ENCODE results near the gene SLC39A11. TPM values are rescaled to one million over a fixed set of nuclear protein-coding genes. Genes with fewer than 3 reads are reported as not detected.
"Not testable (repeated sequence)": the region's sequence is repeated elsewhere in the genome, so short reads cannot be mapped to it uniquely, and the experiment has no call there.

Gene SLC39A11
- total and polyA plus RNA-seq, 2 donors, result 9.4 to 23.8 TPM

GRCh38 chr17:72937254-72937653 is 155.2 kb downstream of the SLC39A11 start:
- not testable (repeated sequence) for H3K27ac ChIP-seq (ENCODE audit: low read depth); H3K36me3 ChIP-seq (ENCODE audit: insufficient read depth); H3K4me3 ChIP-seq (ENCODE audit: low read depth, low read length); H3K4me1 ChIP-seq (ENCODE audit: insufficient read depth); DNase-seq (ENCODE audit: extremely low spot score)
- WGBS, result 84% methylated on average over 8 of the region's 8 CpGs

GRCh38 chr17:72935984-72936383 is 156.5 kb downstream of the SLC39A11 start:
- 88% methylated on average over 8 of the region's 8 CpGs for WGBS
- no peaks in the 10 kb centered on the region for H3K4me1 ChIP-seq (ENCODE audit: insufficient read depth)
- no peak overlapping the region for H3K27ac ChIP-seq (ENCODE audit: low read depth)
- H3K4me3 ChIP-seq (ENCODE audit: low read depth, low read length), result no peak overlapping the region
- H3K36me3 ChIP-seq (ENCODE audit: insufficient read depth), result no peaks in the 10 kb centered on the region
- no peak for DNase-seq (ENCODE audit: extremely low spot score)

GRCh38 chr17:72934927-72935326 is 157.6 kb downstream of the SLC39A11 start:
- Histone ChIP-seq H3K4me3 (ENCODE audit: low read depth, low read length) (no peak overlapping the region), H3K4me1 (ENCODE audit: insufficient read depth) (no peaks in the 10 kb centered on the region), H3K36me3 (ENCODE audit: insufficient read depth) (no peaks in the 10 kb centered on the region), H3K27ac (ENCODE audit: low read depth) (no peak overlapping the region)
- no peak for DNase-seq (ENCODE audit: extremely low spot score)
- 89% methylated on average over 8 of the region's 8 CpGs for WGBS

GRCh38 chr17:72931635-72932034 is 160.9 kb downstream of the SLC39A11 start:
- 89% methylated on average over 5 of the region's 5 CpGs for WGBS

GRCh38 chr17:72931163-72931562 is 161.3 kb downstream of the SLC39A11 start:
- Histone ChIP-seq H3K4me1 (ENCODE audit: insufficient read depth) (no peaks in the 10 kb centered on the region), H3K4me3 (ENCODE audit: low read depth, low read length) (no peak overlapping the region), H3K36me3 (ENCODE audit: insufficient read depth) (no peaks in the 10 kb centered on the region), H3K27ac (ENCODE audit: low read depth) (no peak overlapping the region)
- WGBS, result 80% methylated on average over 9 of the region's 9 CpGs
- DNase-seq (ENCODE audit: extremely low spot score), result no peak

More at GRCh38 chr17:72931635-72932034, 160.9 kb downstream of the SLC39A11 start:
- Histone ChIP-seq H3K4me1 (ENCODE audit: insufficient read depth) (no peaks in the 10 kb centered on the region), H3K27ac (ENCODE audit: low read depth) (no peak overlapping the region), H3K36me3 (ENCODE audit: insufficient read depth) (no peaks in the 10 kb centered on the region), H3K4me3 (ENCODE audit: low read depth, low read length) (no peak overlapping the region)
- no peak for DNase-seq (ENCODE audit: extremely low spot score)

GRCh38 chr17:72930031-72930430 is 162.5 kb downstream of the SLC39A11 start:
- Histone ChIP-seq H3K4me3 (ENCODE audit: low read depth, low read length) (no peak overlapping the region), H3K36me3 (ENCODE audit: insufficient read depth) (no peaks in the 10 kb centered on the region), H3K27ac (ENCODE audit: low read depth) (no peak overlapping the region), H3K4me1 (ENCODE audit: insufficient read depth) (no peaks in the 10 kb centered on the region)
- DNase-seq (ENCODE audit: extremely low spot score), result no peak
- WGBS, result 82% methylated on average over 2 of the region's 2 CpGs

- H3K36me3 ChIP-seq (ENCODE audit: insufficient read depth), result no peaks in the 10 kb centered on the region
- H3K27ac ChIP-seq (ENCODE audit: low read depth), result no peak overlapping the region
- no peak overlapping the region for H3K4me3 ChIP-seq (ENCODE audit: low read depth, low read length)
- DNase-seq (ENCODE audit: extremely low spot score), result no peak
- H3K4me1 ChIP-seq (ENCODE audit: insufficient read depth), result no peaks in the 10 kb centered on the region
- WGBS, result 95% methylated on average over 7 of the region's 7 CpGs
Observed at GRCh38 chr17:72928454-72929136, 163.9 kb downstream of the SLC39A11 start.

- DNase-seq (ENCODE audit: extremely low spot score), result no peak
- no peaks in the 10 kb centered on the region for H3K36me3 ChIP-seq (ENCODE audit: insufficient read depth)
- no peak overlapping the region for H3K27ac ChIP-seq (ENCODE audit: low read depth)
- H3K4me1 ChIP-seq (ENCODE audit: insufficient read depth), result no peaks in the 10 kb centered on the region
- no peak overlapping the region for H3K4me3 ChIP-seq (ENCODE audit: low read depth, low read length)
- WGBS, result 50% methylated on average over 1 of the region's 1 CpG
Observed at GRCh38 chr17:72927760-72928159, 164.7 kb downstream of the SLC39A11 start.

GRCh38 chr17:72927146-72927545 is 165.3 kb downstream of the SLC39A11 start:
- 90% methylated on average over 6 of the region's 6 CpGs for WGBS
- no peak overlapping the region for H3K27ac ChIP-seq (ENCODE audit: low read depth)
- no peak for DNase-seq (ENCODE audit: extremely low spot score)
- no peaks in the 10 kb centered on the region for H3K4me1 ChIP-seq (ENCODE audit: insufficient read depth)
- no peak overlapping the region for H3K4me3 ChIP-seq (ENCODE audit: low read depth, low read length)
- H3K36me3 ChIP-seq (ENCODE audit: insufficient read depth), result no peaks in the 10 kb centered on the region

- no peak overlapping the region for H3K4me3 ChIP-seq (ENCODE audit: low read depth, low read length)
- no peak overlapping the region for H3K27ac ChIP-seq (ENCODE audit: low read depth)
- DNase-seq (ENCODE audit: extremely low spot score), result no peak
- 91% methylated on average over 1 of the region's 1 CpG for WGBS
- H3K4me1 ChIP-seq (ENCODE audit: insufficient read depth), result no peaks in the 10 kb centered on the region
- H3K36me3 ChIP-seq (ENCODE audit: insufficient read depth), result no peaks in the 10 kb centered on the region
Observed at GRCh38 chr17:72926171-72926570, 166.3 kb downstream of the SLC39A11 start.

- no peak overlapping the region for H3K4me3 ChIP-seq (ENCODE audit: low read depth, low read length)
- no peak for DNase-seq (ENCODE audit: extremely low spot score)
- no peak overlapping the region for H3K27ac ChIP-seq (ENCODE audit: low read depth)
- H3K4me1 ChIP-seq (ENCODE audit: insufficient read depth), result no peaks in the 10 kb centered on the region
- WGBS, result 78% methylated on average over 2 of the region's 2 CpGs
- no peaks in the 10 kb centered on the region for H3K36me3 ChIP-seq (ENCODE audit: insufficient read depth)
Observed at GRCh38 chr17:72924196-72924595, 168.3 kb downstream of the SLC39A11 start.

GRCh38 chr17:72922219-72922618 is 170.3 kb downstream of the SLC39A11 start:
- no peak for DNase-seq (ENCODE audit: extremely low spot score)
- 58% methylated on average over 3 of the region's 3 CpGs for WGBS
- Histone ChIP-seq H3K4me1 (ENCODE audit: insufficient read depth) (no peaks in the 10 kb centered on the region), H3K4me3 (ENCODE audit: low read depth, low read length) (no peak overlapping the region), H3K27ac (ENCODE audit: low read depth) (no peak overlapping the region), H3K36me3 (ENCODE audit: insufficient read depth) (no peaks in the 10 kb centered on the region)

GRCh38 chr17:72921347-72922054 is 171.0 kb downstream of the SLC39A11 start:
- DNase-seq (ENCODE audit: extremely low spot score), result no peak
- Histone ChIP-seq H3K4me3 (ENCODE audit: low read depth, low read length) (no peak overlapping the region), H3K4me1 (ENCODE audit: insufficient read depth) (no peaks in the 10 kb centered on the region), H3K36me3 (ENCODE audit: insufficient read depth) (no peaks in the 10 kb centered on the region), H3K27ac (ENCODE audit: low read depth) (no peak overlapping the region)
- WGBS, result 91% methylated on average over 5 of the region's 5 CpGs

- H3K27ac ChIP-seq (ENCODE audit: low read depth), result no peak overlapping the region
- no peaks in the 10 kb centered on the region for H3K36me3 ChIP-seq (ENCODE audit: insufficient read depth)
- H3K4me1 ChIP-seq (ENCODE audit: insufficient read depth), result no peaks in the 10 kb centered on the region
- no peak overlapping the region for H3K4me3 ChIP-seq (ENCODE audit: low read depth, low read length)
- WGBS, result 86% methylated on average over 2 of the region's 2 CpGs
- DNase-seq (ENCODE audit: extremely low spot score), result no peak
Observed at GRCh38 chr17:72920513-72920912, 172.0 kb downstream of the SLC39A11 start.

All from urinary bladder (tissue), 4 donors.